Measurements from ENCODE around the gene NINJ2. TPM values are rescaled to one million over a fixed set of nuclear protein-coding genes. Genes with fewer than 3 reads are reported as not detected.

Gene NINJ2
- total RNA-seq, 4 donors from 2014 or later, result 2.2 to 14.9 (median 4.5) TPM

GRCh38 chr12:640773-641172 lies 22.5 kb downstream of the NINJ2 start:
- peak overlapping the region; percentile 36 to 99 (median 90) for H3K27ac ChIP-seq
- no peak for DNase-seq
- TF ChIP-seq CTCF (IDR thresholded peaks at IDR 0.05), result no peak
- TF ChIP-seq POLR2A (IDR thresholded peaks at IDR 0.05), result no peak
- intact Hi-C loops (cut with DNase I), result loop anchor here (10.0 kb wide), 2 partner anchors 66 to 114 kb away; partner anchors contain the start of gene WNK1
- no peak overlapping the region for H3K4me3 ChIP-seq
- no peaks in the 10 kb centered on the region for H3K9me3 ChIP-seq
- no peaks in the 10 kb centered on the region for H3K36me3 ChIP-seq
- H3K4me1 ChIP-seq, result peaks cover 33 to 95% (median 41%) of the 10 kb centered on the region in 3 donors
- H3K27me3 ChIP-seq, result no peaks in the 10 kb centered on the region
- WGBS, 2 donors, result 91 to 97% methylated on average over 3 of the region's 3 CpGs

- no peaks in the 10 kb centered on the region for H3K27me3 ChIP-seq
- no peak for TF ChIP-seq CTCF (IDR thresholded peaks at IDR 0.05)
- H3K4me3 ChIP-seq, result no peak overlapping the region
- H3K9me3 ChIP-seq, result no peaks in the 10 kb centered on the region
- H3K36me3 ChIP-seq, result no peaks in the 10 kb centered on the region
- peaks cover 28 to 95% (median 35%) of the 10 kb centered on the region in 3 donors for H3K4me1 ChIP-seq
- H3K27ac ChIP-seq, result peak overlapping the region; percentile 37 to 99 (median 90)
- intact Hi-C loops (cut with DNase I), result loop anchor here (10.0 kb wide), 2 partner anchors 65 to 115 kb away; partner anchors contain the start of gene WNK1
- no peak for DNase-seq
- WGBS, 2 donors, result 57 to 62% methylated on average over 3 to 5 of the region's 5 CpGs
These were observed 23.3 kb downstream of the NINJ2 start for GRCh38 chr12:639988-640387.

GRCh38 chr12:639566-639965 lies 23.7 kb downstream of the NINJ2 start:
- WGBS, 2 donors, result 78 to 79% methylated on average over 5 of the region's 5 CpGs
- intact Hi-C loops (cut with DNase I), result no loop called here

GRCh38 chr12:638953-639557 lies 24.2 kb downstream of the NINJ2 start:
- Histone ChIP-seq H3K27me3 (no peaks in the 10 kb centered on the region), H3K4me3 (no peak overlapping the region), H3K27ac (peak overlapping the region; percentile 69 to 99 (median 90)), H3K36me3 (no peaks in the 10 kb centered on the region), H3K4me1 (peaks cover 25 to 95% (median 34%) of the 10 kb centered on the region in 3 donors), H3K9me3 (no peaks in the 10 kb centered on the region)
- intact Hi-C loops (cut with DNase I), result no loop called here
- 41 to 73% methylated on average over 3 of the region's 3 CpGs for WGBS, 2 donors
- TF ChIP-seq POLR2A (IDR thresholded peaks at IDR 0.05), result no peak
- TF ChIP-seq CTCF (IDR thresholded peaks at IDR 0.05), result no peak
- DNase-seq, result no peak

More at GRCh38 chr12:639566-639965, 23.7 kb downstream of the NINJ2 start:
- no peaks in the 10 kb centered on the region for H3K9me3 ChIP-seq
- H3K27me3 ChIP-seq, result no peaks in the 10 kb centered on the region
- peaks cover 30 to 95% (median 31%) of the 10 kb centered on the region in 3 donors for H3K4me1 ChIP-seq
- H3K27ac ChIP-seq, result peak overlapping the region; percentile 37 to 99 (median 90)
- no peak for DNase-seq
- H3K36me3 ChIP-seq, result no peaks in the 10 kb centered on the region
- no peak overlapping the region for H3K4me3 ChIP-seq
- TF ChIP-seq CTCF (IDR thresholded peaks at IDR 0.05), result no peak
- no peak for TF ChIP-seq POLR2A (IDR thresholded peaks at IDR 0.05)

- Histone ChIP-seq H3K36me3 (no peaks in the 10 kb centered on the region), H3K27ac (peak overlapping the region; percentile 59 to 99 (median 90)), H3K4me1 (peaks cover 37 to 98% (median 48%) of the 10 kb centered on the region in 3 donors), H3K27me3 (no peaks in the 10 kb centered on the region), H3K4me3 (no peak overlapping the region), H3K9me3 (no peaks in the 10 kb centered on the region)
- no peak for TF ChIP-seq POLR2A (IDR thresholded peaks at IDR 0.05)
- no peak for TF ChIP-seq CTCF (IDR thresholded peaks at IDR 0.05)
- intact Hi-C loops (cut with DNase I), result no loop called here
- WGBS, 2 donors, result 79 to 86% methylated on average over 4 of the region's 4 CpGs
- no peak for DNase-seq
These were observed 26.6 kb downstream of the NINJ2 start for GRCh38 chr12:636632-637031.

All from esophagus squamous epithelium (tissue), 5 donors.